ENCODE results near the gene E2F2. TPM values are rescaled to one million over a fixed set of nuclear protein-coding genes. Genes with fewer than 3 reads are reported as not detected.
"Not testable (repeated sequence)": the region's sequence is repeated elsewhere in the genome, so short reads cannot be mapped to it uniquely, and the experiment has no call there.

The E2F2 gene
- total RNA-seq, 1 donor: under 0.01 TPM

GRCh38 chr1:23505851-23506250 lies 25.2 kb downstream of the E2F2 start:
- no peak overlapping the region for H2AFZ ChIP-seq (ENCODE audit: low read length)

GRCh38 chr1:23504156-23504555 lies 26.9 kb downstream of the E2F2 start:
- H3K9me3 ChIP-seq (ENCODE audit: low read depth, low read length); H4K20me1 ChIP-seq (ENCODE audit: insufficient read depth, low read length); H3K27me3 ChIP-seq (ENCODE audit: insufficient read depth, low read length): not testable (repeated sequence)

More at GRCh38 chr1:23505851-23506250, 25.2 kb downstream of the E2F2 start:
- DNase-seq (ENCODE audit: insufficient read length, low spot score, missing footprints): no peak
- no peaks in the 10 kb centered on the region for H3K4me1 ChIP-seq (ENCODE audit: insufficient read depth, low read length)
- no peak overlapping the region for H3K4me2 ChIP-seq (ENCODE audit: insufficient read depth, low read length)
- H3K36me3 ChIP-seq (ENCODE audit: insufficient read depth, low read length): no peaks in the 10 kb centered on the region
- H3K9me3 ChIP-seq (ENCODE audit: low read depth, low read length): no peaks in the 10 kb centered on the region
- TF ChIP-seq, protein P1, sequence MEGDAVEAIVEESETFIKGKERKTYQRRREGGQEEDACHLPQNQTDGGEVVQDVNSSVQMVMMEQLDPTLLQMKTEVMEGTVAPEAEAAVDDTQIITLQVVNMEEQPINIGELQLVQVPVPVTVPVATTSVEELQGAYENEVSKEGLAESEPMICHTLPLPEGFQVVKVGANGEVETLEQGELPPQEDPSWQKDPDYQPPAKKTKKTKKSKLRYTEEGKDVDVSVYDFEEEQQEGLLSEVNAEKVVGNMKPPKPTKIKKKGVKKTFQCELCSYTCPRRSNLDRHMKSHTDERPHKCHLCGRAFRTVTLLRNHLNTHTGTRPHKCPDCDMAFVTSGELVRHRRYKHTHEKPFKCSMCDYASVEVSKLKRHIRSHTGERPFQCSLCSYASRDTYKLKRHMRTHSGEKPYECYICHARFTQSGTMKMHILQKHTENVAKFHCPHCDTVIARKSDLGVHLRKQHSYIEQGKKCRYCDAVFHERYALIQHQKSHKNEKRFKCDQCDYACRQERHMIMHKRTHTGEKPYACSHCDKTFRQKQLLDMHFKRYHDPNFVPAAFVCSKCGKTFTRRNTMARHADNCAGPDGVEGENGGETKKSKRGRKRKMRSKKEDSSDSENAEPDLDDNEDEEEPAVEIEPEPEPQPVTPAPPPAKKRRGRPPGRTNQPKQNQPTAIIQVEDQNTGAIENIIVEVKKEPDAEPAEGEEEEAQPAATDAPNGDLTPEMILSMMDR (IDR thresholded peaks at IDR 0.05; ENCODE audit: extremely low read depth, low read depth, low read length): no peak
- H3K27ac ChIP-seq (ENCODE audit: low read depth, low read length): no peak overlapping the region
- no peaks in the 10 kb centered on the region for H3K27me3 ChIP-seq (ENCODE audit: insufficient read depth, low read length)
- H4K20me1 ChIP-seq (ENCODE audit: insufficient read depth, low read length): no peaks in the 10 kb centered on the region
- H3K4me3 ChIP-seq (ENCODE audit: insufficient read depth, low read length): no peak overlapping the region
- H3K79me2 ChIP-seq (ENCODE audit: insufficient read depth, low read length): no peaks in the 10 kb centered on the region

GRCh38 chr1:23502951-23503350 lies 28.1 kb downstream of the E2F2 start:
- H3K36me3 ChIP-seq (ENCODE audit: insufficient read depth, low read length): no peaks in the 10 kb centered on the region
- no peaks in the 10 kb centered on the region for H3K9me3 ChIP-seq (ENCODE audit: low read depth, low read length)
- H3K4me2 ChIP-seq (ENCODE audit: insufficient read depth, low read length): no peak overlapping the region
- no peaks in the 10 kb centered on the region for H3K79me2 ChIP-seq (ENCODE audit: insufficient read depth, low read length)
- no peaks in the 10 kb centered on the region for H3K27me3 ChIP-seq (ENCODE audit: insufficient read depth, low read length)
- H2AFZ ChIP-seq (ENCODE audit: low read length): no peak overlapping the region
- no peak overlapping the region for H3K4me3 ChIP-seq (ENCODE audit: insufficient read depth, low read length)
- TF ChIP-seq, protein P1 (IDR thresholded peaks at IDR 0.05; ENCODE audit: extremely low read depth, low read depth, low read length): no peak
- no peak for DNase-seq (ENCODE audit: insufficient read length, low spot score, missing footprints)
- H3K27ac ChIP-seq (ENCODE audit: low read depth, low read length): no peak overlapping the region
- no peaks in the 10 kb centered on the region for H4K20me1 ChIP-seq (ENCODE audit: insufficient read depth, low read length)
- H3K4me1 ChIP-seq (ENCODE audit: insufficient read depth, low read length): no peaks in the 10 kb centered on the region

More at GRCh38 chr1:23504156-23504555, 26.9 kb downstream of the E2F2 start:
- not testable (repeated sequence) for H3K4me2 ChIP-seq (ENCODE audit: insufficient read depth, low read length); H3K4me1 ChIP-seq (ENCODE audit: insufficient read depth, low read length); H3K27ac ChIP-seq (ENCODE audit: low read depth, low read length); H3K4me3 ChIP-seq (ENCODE audit: insufficient read depth, low read length); H2AFZ ChIP-seq (ENCODE audit: low read length); DNase-seq (ENCODE audit: insufficient read length, low spot score, missing footprints); H3K79me2 ChIP-seq (ENCODE audit: insufficient read depth, low read length); H3K36me3 ChIP-seq (ENCODE audit: insufficient read depth, low read length)

GRCh38 chr1:23500466-23500865 lies 30.6 kb downstream of the E2F2 start:
- no peaks in the 10 kb centered on the region for H3K79me2 ChIP-seq (ENCODE audit: insufficient read depth, low read length)
- no peak overlapping the region for H3K4me3 ChIP-seq (ENCODE audit: insufficient read depth, low read length)
- TF ChIP-seq, protein P1 (IDR thresholded peaks at IDR 0.05; ENCODE audit: extremely low read depth, low read depth, low read length): no peak
- H4K20me1 ChIP-seq (ENCODE audit: insufficient read depth, low read length): no peaks in the 10 kb centered on the region
- H3K4me2 ChIP-seq (ENCODE audit: insufficient read depth, low read length): no peak overlapping the region
- no peaks in the 10 kb centered on the region for H3K27me3 ChIP-seq (ENCODE audit: insufficient read depth, low read length)
- H2AFZ ChIP-seq (ENCODE audit: low read length): no peak overlapping the region
- no peaks in the 10 kb centered on the region for H3K36me3 ChIP-seq (ENCODE audit: insufficient read depth, low read length)
- DNase-seq (ENCODE audit: insufficient read length, low spot score, missing footprints): peak; percentile 71
- no peaks in the 10 kb centered on the region for H3K9me3 ChIP-seq (ENCODE audit: low read depth, low read length)
- no peaks in the 10 kb centered on the region for H3K4me1 ChIP-seq (ENCODE audit: insufficient read depth, low read length)
- no peak overlapping the region for H3K27ac ChIP-seq (ENCODE audit: low read depth, low read length)

Measured in osteoblast (primary cell).